HG02852 (cell line): ENCODE data around the gene SSR1.
"Not testable (repeated sequence)": the region's sequence is repeated elsewhere in the genome, so short reads cannot be mapped to it uniquely, and the experiment has no call there.

Source experiments
- ATAC-seq: cut with Tn5 transposase; IDR thresholded peaks from one replicate; pipeline ENCODE4 v1.9.1; 2021; ENCODE audit warnings: mild to moderate bottlenecking, moderate library complexity; ENCODE audit not compliant: unreplicated experiment

SSR1 gene

DNA sequence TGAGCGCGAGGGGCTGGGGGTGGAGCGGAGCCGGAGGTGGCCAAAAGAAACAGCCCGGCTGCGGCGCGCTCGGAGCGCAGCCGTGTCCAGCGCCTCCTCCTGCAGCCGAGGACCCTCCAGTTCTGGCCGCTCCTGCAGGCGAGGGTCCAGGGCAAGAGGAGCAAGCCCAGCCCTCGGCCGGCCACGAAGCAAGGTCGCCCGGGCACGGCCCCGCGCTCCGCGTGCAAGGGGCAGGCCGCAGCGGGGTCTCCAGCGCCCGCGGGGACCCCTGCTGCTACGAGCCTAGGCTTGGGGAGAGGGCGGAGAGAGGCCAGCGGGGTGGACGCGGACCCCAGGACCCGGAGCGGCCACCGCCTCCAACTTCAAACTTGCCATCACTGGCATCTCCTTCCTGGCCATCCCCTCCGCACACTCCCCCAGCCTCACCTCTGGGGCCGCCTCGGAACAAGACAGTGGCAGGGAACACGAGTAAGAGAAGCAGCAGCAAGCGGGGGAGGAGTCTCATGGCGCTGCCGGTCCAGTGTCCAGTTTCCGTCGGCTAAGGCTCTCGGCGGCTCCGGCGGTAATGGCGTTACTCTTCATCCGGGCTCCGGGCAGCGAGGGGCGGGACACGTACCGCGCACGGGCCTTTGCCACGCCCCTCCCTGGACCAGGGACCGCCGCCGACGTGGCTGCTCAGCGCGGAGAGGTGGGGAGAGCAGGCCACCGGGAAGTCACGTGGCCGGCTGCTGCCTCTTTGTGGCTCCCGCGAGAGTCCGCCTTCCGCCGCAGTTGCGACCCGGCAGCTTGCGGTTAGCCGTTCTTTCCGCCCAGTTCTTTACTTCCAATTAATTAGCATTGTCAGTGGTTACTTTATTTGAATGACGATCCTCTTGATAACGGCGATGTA, at the start of gene SSR1:
SSR1 (minus strand) TSS at position 584 of the 889 bp plus-strand sequence; CDS start at position 505, 79 bp downstream.
- ATAC-seq, result peak; percentile 97

DNA sequence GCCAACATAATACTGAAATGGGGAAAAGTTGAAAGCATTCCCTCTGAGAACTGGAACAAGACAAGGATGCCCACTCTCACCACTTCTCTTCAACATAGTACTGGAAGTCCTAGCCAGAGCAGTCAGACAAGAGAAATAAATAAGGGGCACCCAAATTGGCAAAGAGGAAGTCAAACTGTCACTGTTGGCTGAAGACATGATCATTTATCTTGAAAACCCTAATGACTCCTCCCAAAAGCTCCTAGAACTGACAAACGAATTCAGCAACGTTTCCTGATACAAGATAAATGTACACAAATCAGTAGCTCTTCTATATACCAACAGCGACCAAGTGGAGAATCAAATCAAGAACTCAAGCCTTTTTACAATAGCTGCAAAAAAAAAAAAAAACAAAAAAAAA, 38.9 kb upstream of the SSR1 start:
- not testable (repeated sequence) for ATAC-seq

- not testable (repeated sequence) for ATAC-seq
These were observed 37.6 kb upstream of the SSR1 start for GRCh38 chr6:7350591-7350990.

GRCh38 chr6:7347551-7347997, 34.6 kb upstream of the SSR1 start:
- not testable (repeated sequence) for ATAC-seq

GRCh38 chr6:7344773-7345450, 31.9 kb upstream of the SSR1 start:
- not testable (repeated sequence) for ATAC-seq

- ATAC-seq, result no peak
These were observed 30.8 kb upstream of the SSR1 start for GRCh38 chr6:7343546-7344475.

GRCh38 chr6:7341989-7342742, 29.2 kb upstream of the SSR1 start:
- ATAC-seq, result no peak

DNA sequence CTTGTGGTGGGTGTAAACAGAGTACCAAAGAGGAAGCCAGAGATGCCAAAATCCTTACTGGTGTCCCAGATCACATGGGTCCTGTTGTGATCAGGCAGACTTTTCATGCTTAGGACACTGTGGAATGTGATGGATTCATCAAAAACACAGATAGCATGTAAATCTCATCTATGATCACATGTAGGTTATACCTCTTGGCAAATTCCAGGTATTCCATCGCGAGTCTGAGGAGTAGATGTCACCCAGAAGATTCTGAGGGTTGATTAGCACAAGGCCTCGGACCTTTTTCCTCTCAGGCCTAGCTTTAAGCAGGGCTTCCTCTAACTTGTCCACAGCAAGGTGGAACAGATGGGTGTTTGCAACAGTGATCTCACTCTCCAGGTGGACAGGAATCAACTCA, 28.3 kb upstream of the SSR1 start:
- ATAC-seq, result no peak

- not testable (repeated sequence) for ATAC-seq
These were observed 26.2 kb upstream of the SSR1 start for GRCh38 chr6:7339007-7339732.

DNA sequence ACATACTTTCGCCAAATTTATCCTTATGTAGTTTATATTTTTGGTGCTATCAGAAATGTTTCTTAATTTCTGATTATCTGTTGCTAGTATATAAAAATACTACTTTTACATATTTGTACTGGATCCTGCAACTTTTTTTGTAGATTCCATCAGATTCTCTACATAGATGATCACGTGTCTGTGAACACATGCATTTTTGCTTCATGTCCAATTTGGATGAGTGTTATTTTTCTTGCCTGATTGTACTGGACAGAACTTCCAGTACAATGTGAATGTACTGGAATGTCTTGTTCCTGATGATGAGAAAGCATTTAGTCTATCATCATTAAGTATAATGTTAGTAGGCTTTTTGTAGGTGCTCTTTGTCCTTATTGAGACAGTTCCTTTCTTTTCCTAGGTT, 25.0 kb upstream of the SSR1 start:
- ATAC-seq, result no peak

- no peak for ATAC-seq
These were observed 22.5 kb upstream of the SSR1 start for GRCh38 chr6:7335519-7335918.

DNA sequence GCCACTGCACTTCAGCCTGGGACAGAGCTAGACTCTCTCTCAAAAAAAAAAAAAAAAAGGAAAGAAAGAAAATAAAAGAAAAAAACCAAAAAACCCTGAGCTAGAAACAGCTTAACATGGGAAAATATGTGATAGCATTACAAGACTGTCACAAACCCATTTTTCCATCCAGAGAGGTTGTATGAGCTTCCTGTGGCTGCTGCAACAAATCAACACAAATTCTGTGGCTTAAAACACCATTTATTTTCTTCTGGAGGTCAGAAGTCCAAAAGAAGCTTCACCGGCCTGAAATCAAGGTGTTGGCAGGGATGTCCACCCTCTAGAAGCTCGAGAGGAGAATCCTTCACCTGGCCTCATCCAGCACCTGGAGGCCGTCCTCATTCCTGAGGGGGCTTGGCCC, 21.7 kb upstream of the SSR1 start:
- no peak for ATAC-seq

GRCh38 chr6:7332090-7332745, 19.2 kb upstream of the SSR1 start:
- no peak for ATAC-seq

GRCh38 chr6:7331452-7331851, 18.5 kb upstream of the SSR1 start:
- no peak for ATAC-seq

- ATAC-seq, result no peak
These were observed 15.2 kb upstream of the SSR1 start for GRCh38 chr6:7328243-7328642.

DNA sequence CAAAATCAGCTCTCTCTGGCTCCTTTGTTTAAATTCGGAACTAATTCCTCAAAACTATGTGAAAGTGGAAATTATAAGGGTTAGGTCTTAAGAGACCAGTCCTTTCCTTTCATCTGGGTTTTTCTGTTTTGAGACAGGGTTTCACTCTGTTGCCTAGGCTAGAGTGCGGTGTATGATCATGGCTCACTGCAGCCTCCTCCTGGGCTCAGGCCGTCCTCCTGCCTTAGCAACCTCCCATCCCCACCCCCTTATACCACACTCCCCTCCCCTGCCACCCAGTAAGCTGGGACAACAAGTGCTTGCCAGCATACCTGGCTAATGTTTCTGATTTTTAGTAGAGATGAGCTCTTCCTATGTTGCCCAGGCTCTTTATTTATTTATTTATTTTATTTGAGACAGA, 12.8 kb upstream of the SSR1 start:
- no peak for ATAC-seq

GRCh38 chr6:7324520-7324919, 11.5 kb upstream of the SSR1 start:
- peak; percentile 80 for ATAC-seq

- no peak for ATAC-seq
These were observed 10.1 kb upstream of the SSR1 start for GRCh38 chr6:7323074-7323473.

GRCh38 chr6:7321866-7322265, 8.9 kb upstream of the SSR1 start:
- ATAC-seq, result not testable (repeated sequence)
